Stimulated activated CD8-positive, alpha-beta memory T cell treated with anti-CD3 and anti-CD28 coated beads, Interleukin-4, amount 100 ng/mL, for 24 hours (primary cell): ENCODE results near the gene C6orf132.

Source experiments
- DNase-seq: peaks from one replicate; pipeline ENCODE4 v3.0.0-alpha.2; 2020; ENCODE audit warnings: low read depth

C6orf132 gene

DNA sequence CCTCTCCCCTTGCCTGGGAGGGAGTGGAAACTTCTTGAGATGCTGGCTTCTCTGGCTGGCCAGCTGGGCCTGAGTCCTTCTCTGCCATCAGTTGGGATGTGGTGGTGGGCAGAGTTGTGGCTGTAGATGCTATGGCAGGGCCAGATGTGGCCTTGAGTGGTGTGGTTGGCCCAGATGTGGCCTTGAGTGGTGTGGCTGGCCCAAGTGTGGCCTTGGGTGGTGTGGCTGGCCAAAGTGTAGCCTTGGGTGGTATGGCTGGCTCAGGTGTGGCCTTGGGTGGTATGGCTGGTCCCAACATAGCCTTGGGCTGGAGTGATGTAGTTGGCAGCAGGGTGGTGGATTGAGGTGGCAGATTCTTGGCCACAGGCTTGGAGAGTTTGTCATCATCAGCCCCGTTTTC, 36.7 kb downstream of the C6orf132 start:
- DNase-seq: no peak

DNA sequence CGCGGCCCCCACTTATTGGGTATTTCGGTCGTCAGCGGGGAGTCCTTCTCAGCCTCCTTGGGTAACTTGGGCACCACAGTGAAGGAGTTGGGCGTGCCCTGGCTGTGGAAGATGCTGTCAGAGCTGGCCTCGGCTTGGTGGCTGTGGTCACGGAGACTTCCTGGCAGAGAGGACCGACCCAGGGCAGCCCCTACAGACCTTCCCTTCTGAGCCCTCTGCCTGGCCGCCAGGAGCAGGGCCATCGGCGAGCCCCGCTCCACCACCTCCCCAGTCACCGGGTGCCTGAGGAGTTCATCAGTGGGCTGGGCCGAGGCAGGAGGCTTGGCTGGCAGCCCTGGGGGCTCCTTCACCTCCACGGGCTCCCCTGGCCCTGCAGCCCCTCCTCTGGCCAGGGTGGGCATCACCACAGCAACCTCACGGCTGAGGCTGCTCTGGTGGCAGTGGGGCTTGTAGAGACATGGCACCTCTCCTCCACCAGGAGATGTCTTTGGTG, 37.2 kb downstream of the C6orf132 start:
- DNase-seq: no peak

DNA sequence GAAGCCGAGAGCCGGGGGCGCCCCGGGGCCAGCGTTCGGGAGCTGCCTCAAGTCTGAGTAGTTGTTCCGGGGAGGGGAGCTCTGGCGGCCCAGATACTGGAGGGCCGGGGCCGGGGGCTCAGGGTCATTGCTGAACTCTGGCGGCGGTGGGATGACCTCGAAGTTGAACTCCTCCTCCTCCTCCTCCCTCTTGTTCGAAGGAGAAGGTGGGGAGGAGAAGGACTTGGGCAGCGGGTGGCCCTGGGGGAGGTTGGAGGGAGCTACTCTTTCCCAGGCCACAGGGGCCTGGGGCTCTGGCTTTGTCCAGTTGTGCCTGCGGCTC, 37.7 kb downstream of the C6orf132 start:
- DNase-seq: peak; percentile 22

DNA sequence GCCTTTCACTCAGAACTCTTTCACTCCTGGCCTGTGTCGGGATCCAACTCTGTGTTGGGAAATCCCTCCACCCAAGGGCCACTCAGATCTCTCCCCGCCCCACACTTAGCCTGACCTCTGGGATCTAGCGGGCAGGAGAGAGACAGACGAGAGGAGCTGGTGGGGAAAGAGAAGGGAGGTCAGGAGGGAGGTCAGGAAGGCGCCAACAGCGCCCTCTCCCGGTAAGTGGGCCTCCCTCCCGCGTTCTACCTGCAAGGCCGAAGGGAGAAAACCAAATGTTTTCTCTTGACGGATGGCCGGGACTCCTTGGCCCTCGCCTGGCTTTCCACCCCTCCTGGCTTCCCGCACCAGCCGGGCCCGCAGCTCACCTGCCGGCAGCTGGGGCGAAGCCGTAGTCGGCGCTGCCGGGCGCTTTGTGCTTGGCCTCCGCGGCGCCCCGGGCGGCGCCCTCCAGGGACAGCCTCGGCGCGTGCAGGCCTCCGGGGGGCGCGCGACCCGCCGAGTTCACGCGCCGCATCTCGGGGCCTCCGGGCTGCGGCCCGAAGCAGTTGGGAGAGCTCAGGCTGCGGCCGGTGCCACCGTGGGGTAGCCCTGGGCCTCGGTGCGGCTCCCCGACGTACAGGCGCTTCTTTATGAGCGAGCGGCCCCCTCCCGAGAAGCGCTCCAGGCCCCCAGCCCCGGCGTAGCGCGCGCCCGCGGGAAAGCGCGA, 38.2 kb downstream of the C6orf132 start:
- DNase-seq: peak; percentile 58

DNA sequence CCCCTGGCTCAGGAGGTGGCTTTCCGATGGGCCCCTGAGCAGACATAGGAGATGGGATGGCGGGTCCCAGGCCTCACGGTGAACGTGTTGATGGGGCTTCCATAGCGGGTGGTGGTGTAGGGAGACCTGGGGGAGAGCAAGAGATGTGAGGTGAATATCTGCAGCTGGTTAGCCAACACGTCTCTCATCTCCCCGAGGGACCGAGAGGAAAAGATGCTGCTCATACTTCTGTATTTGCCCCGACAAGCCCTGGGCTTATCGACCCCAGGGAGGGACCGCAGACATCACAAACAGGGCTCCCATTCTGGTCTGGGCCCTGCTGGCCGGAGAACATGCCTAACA, 38.7 kb downstream of the C6orf132 start:
- DNase-seq: no peak

DNA sequence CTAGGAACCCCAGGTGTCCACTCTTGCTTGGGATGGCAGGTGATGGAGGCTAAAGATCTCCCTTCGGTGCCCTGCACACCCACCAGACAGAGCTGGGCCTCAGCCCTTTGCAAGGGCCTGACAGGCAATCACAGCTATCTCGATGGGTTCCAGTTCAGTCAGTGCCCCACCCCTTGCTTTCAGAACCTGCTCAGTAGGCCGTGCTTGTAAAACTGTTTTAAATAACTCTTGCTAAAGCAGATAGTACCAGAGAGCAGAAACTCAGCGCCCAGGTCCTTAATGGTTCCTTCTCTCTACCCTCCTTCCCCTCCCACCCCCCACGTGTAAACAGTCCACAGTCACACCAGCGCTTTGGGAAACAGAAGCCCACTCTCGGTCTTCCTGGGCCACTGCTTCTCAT, 39.2 kb downstream of the C6orf132 start:
- DNase-seq: no peak

DNA sequence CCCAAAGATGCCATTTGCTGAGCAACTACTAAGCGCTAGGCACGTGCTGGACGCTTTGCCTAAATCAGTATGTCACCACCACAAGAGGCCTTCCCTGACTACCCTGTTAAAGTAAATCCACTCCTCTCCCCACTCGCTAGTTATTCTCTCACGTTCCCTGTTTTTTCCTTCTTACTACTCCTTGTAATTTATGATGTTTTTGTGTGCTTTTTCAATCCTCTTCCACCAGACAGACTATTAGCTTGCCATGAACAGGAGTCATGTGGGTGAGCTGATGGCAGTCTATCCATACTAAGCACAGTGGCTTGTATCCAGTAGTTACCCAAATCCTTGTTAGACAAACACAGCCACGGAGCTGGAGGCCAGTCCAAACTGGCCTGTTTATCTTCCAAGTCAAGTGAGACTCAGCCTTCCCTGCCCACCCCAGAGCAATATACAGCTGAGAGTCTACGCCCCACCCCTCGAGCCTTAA, 41.2 kb downstream of the C6orf132 start:
- no peak for DNase-seq

DNA sequence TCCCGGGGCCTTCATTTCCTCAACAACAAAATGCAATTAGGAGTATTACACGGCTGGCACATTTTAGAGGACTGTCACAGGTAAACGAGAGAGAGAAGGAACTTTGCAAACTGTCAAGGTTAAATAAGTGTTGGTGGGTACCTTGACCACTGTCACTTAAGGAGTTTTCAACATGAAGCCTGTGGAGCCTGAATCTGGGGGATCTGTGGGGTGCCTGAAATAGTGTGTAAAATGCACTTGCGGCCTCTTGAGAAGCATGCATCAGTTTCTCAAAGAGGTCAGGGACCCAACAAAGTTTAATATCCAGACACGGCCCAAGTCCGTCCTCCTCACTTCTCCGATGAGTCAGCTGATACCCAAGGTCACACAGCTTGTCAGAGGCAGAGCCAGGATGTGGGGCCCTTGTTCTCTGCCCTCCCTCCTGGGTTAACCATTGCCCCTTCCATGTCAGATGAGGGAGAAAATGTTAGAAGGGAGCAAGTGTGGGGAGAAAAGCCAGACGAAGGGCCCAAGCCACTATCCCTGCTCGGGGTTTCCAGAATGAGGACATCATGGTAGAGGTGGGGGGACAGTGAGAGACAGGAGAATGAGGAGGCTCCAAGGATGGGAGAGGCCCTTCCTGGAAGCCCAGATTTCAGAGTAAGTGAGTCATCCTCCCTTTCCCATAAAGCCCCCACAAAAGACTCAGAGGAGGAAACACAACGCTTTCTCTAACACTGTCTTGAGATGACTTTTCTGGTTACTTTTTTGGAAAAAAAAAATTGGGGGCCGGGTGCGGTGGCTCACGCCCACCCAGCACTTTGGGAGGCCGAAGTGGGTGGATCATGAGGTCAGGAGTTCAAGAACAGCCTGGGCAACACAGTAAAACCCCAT, 42.2 kb downstream of the C6orf132 start:
- DNase-seq: no peak

DNA sequence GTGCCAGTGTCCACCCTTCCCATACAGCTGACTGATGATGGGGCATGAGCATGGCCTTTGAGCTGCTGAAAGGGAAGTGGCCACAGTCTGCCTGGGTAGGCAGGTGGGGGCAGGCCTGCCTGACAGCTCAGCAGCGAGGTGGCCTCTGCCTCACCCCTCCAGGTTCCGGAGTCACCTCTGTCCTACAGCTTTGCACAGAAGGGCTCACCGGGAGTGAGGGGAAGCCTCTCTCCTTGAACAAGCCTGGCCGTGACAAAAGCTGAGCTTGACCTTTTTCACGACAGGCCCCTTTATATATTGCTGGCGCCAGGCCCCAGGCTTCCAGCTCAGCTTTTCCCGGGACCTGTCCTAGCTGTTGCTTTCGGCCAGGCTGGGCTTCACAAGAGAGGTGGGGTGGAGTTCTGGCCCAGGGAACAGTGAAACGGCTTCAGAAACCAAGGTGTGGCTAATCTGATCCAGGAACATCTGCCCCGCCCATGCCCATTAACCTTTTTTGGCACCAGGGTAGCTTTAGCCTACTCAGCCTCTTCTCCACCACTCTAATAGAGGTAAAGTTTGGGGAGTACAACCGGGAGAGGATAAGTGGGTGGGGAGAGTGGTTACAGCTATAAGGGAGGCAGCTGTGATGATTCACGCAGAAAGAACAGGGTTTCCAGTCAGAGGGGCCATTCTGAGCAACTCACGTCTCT, 42.9 kb downstream of the C6orf132 start:
- no peak for DNase-seq

DNA sequence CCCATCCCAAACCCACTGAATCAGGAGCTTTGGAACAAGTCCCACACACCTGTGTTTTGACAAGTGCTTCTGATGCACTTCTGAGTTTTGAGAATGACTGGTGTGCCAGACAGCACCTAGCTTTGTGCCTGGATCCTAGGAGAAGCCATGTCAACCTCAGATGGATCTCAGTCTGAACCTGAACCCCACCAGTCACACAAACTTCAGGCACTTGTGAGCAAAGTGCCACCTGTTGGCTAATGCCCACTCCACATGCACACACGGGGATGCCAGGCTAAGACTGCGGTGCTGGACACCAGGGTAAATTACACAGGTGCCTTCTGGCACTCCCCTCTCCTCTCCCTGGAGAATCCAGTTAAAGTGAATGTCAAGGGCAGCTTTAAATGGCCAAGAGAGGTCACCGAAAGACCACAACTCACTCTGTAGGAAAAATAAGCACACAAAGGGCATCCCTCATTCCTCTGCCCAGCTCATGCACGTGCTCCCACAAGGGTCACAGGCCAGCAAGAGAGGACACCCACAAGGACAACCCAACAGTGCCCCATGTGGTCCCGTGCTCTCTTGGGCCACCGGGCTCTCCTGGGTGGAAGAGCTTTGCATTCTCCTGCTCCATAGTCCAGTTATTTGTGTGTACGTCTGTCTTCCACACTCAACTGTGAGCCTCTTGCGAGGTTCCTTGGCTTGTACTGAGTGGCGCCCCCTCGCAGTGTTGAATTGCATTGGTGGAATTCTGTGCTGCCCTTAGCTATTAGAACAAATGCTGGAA, 46.5 kb downstream of the C6orf132 start:
- no peak for DNase-seq

DNA sequence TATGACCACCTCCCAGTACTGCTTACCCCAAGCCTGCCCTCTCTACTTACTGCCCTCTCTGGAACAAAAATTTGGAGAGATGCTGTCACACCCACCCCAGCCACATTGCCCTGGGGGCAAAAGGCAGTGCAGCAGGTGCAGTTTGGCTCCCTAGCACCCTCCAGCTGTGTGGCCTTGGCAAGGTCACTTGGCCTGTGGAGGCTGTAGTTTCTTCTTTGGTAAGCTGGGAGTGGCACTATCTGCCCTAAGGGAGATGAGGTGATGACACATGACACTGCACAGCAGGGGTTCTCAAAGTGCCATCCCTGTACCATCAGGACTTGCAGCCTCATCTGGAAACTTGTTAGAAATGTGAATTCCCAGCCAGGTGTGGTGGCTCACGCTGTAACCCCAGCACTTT, 47.3 kb downstream of the C6orf132 start:
- DNase-seq: no peak

DNA sequence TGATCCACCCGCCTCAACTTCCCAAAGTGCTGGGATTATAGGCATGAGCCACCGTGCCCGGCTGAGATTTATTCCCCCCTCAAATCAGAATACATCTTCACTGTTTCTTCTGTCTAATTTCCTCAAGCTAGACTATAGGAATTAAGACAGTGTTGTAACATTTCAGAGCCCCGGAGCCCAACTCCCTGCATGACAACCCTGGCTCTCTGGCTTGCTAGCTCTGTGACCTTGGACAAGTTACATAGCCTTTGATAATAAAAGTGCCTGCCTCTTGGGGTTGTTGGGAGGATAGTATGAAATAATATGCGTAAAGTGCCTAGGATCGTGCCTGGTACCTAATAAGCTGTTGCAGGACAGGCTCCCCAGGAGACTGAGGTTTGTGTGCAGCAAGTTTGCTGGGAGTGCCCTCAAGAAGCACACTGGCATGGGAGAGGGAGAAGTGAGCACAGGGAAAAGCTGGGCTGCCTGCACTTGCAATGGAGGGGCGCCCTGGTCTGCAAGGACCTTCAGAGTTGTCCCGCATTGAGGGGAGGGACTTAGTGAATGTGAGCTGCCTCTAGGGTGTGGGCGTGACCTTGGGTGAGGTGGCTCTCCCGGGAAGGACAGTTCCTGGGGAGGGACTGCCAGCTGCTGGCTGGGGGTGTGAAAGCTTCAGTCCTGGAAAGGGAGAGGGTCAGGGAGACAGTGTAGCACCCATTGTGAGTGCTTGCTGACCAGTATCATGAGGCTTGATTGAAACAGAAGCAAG, 48.7 kb downstream of the C6orf132 start:
- DNase-seq: no peak

DNA sequence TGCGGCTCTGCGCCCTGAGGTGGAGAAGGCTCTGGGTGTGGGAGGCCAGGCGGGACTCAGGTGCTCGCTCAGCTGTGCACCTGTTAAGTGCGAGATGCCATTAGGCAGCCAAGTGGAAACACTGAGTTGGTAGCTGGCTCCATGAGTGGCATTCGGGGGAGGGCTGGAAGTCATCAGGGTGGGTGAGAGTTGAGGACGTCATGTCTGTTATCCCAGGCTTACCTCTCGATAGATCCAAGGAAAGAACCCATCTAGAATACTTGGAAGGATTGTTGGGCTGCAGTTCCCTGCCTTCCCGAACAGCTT, 50.7 kb downstream of the C6orf132 start:
- DNase-seq: no peak

DNA sequence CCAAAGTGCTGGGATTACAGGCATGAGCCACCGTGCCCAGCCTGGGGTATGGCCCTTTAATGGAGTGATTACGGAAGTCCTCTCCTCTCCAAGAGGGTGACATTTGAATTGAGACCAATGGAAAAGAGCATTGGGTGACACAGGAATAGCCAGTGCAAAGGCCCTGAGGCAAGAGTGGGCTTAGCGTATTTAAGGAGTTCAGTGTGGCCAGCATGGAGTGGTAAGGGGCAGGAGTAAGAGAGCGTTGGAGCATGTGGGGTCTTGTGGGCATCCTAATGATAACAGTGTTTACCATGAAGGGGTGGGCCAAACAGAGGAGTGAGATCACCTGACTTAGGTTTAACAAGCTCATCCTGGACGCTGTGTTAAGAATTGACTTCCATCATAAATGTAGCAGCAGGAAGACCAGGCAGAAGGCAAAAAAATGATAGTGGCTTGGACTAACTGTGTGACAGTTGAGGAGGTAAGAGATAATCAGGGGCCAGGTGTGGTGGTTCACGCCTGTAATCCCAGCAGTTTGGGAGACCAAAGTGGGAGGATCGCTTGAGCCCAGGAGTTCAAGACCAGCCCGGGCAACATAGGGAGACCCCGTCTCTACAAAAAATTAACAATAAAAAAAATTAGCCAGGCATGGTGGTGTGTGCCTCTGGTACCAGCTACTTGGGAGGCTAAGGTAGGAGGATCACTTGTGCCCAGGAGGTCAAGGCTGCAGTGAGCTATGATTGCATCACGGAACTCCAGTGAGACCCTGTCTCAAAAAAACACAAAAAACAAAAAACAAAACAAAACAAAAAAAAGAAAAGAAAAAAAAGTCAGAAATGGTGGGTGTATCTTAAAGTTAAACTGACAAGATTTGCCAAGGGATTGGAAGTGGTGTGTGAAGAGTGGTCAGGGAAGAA, 51.4 kb downstream of the C6orf132 start:
- no peak for DNase-seq

DNA sequence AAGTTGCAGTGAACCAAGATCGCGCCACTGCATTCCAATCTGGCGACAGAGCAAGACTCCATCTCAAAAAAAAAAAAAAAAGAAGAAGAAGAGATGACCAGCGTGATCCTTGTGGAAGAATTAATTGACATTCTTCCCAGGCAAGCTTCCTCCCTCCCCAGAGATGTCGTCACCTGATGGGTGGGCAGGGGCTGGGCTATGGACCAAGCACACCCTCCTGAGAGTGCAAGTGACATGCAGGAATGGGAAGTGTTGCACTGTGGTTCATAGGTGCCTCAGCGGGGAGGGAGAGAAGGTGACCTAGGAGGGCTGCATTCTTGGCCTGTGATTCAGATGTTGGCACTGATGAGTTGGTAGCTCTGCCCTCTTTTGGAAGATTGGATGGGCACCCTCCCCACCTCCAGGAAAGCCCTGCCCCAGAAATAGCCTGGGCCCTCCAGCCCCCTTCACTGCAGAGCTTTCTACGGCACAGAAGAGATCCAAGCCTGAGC, 54.3 kb downstream of the C6orf132 start:
- DNase-seq: no peak

DNA sequence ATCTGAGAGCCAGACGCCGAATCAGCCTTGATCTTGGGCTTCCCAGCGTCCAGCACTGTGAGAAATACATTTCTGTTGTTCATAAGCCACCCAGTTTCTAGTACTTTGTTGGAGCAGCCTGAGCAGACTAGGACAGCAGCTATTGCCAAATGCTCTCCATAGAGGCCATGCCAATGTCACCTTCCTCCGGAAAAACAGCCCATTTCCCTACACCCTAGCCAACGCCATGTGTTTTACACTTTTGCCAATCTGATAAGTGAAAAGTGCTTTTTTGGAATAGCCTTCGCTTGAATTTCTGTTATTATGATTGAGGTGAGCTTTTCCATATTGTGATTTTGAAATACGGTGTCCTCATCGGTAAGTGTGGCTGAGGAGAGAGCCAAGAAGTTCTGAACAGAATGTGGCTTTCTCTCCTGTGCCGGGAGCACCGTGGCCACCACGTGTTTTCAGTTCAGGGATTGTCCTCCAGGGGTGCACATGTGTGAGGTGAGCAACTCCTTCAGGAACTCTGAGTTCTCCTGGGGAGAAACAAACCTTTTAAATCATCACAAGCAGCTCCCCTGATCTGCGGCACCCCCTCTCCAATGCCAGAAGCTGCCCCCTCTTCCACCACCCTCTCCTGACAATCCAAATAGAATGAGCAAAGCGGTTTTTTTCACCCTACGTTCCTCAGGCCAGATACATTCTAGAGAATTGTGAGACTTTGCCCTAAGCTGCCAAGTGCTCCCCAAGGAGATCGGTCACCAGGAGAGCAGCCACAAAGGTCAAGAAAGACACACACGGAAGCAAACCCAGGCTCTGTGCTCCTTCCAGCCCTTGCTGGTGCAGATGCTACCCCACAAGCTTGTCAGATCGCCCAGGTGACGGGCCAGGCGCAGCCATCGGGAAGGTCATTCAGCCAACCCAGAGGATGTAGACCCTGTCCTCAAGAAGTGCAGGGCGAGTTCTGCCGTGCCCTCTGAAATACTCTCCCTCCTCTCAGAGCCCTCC, 56.1 kb downstream of the C6orf132 start:
- no peak for DNase-seq

DNA sequence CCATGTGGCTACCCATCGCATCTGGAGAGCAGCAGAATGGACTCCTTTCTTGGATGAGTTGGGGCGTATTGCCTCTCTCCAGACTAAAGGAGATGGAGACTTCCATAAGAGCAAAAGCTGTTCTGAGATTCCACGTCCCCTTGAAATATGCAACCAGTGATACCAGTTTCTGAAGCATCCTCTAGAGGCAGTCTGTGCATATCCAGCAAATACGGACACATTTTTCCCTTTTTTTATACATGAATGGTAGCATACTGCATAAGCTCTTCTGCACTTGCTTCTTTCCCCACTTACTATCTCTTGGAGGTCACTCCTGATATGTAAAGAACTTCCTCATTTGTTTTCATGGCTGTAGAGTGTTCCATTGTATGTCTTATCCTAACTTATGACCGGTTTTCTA, 57.5 kb downstream of the C6orf132 start:
- no peak for DNase-seq

DNA sequence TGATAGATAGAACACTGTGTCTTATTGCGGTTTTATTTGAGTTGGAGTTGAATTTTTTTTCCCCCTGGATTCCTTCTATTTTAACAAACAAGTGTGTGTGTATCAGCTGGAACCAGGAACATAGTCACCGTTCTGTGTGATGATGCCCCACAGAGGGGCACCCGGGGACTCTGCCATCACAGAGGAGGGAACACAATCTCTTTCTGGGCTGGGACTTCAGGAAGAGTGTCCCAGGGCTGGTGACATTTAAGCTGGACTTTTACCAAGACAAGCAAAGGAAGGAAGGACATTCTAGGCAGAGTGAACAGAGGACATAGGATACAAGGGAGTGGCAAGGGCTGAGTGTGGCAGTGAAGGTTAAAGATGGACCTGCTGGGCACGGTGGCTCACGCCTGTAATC, 58.9 kb downstream of the C6orf132 start:
- DNase-seq: no peak

DNA sequence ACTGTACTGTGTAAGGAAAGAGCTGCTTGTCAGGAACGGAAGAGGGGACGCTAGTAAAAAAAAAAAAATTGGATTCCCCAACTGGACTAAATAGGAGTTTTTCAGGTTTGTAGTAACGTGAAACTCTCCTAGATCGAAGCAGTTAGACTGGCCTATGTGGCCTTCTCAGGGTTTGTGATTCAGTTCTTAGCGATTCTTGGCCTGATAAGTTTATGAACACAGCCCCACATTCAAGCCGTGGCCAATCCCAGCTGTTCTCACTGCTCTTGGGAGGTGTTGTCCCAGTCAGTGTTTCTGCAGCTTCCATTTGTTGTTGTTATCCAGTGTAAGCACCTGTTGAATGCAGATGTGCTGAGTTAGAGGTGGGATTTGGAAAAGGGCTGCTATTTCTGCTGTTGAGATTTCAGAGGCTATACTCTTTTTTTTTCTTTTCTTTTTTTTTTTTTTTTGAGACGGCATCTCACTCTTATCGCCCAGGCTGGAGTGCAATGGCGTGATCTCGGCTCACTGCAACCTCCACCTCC, 62.4 kb downstream of the C6orf132 start:
- DNase-seq: no peak
